ENCODE measurements around the gene BORCS6. TPM values are rescaled to one million over a fixed set of nuclear protein-coding genes. Genes with fewer than 3 reads are reported as not detected.

The BORCS6 gene
- total and polyA plus RNA-seq, 2 of the 13 experiments (the other 11 are each of a cell fraction or from before 2014, with no cell fraction given): 2.0 to 5.1 TPM

DNA sequence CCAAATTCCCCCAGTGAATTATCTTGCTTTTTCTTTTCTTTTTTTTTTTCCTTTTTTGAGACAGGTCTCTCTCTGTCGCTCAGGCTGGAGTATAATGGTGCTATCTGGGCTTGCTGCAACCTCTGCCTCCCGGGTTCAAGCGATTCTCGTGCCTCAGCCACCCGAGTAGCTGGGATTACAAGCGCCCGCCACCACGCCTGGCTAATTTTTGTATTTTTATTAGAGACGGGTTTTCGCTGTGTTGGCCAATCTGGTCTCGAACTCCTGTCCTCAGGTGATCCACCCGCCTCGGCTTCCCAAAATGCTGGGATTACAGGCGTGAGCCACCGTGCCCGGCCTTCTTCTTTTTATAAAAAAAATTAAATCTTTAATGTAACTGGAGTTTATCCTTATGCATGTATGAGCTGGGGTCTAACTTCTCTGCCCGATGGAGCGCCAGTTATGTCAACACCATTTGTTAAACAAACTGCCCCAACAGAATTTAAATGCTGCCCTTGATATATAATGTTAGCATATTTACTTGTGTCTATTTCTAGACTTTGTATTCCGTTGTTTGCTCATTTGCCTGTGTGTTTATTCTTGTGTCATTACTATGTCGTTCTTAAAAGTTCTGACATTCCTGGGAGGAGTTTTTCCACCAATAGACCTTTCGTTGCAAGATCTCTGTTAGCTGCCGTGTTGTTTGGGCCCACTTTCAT, 20.9 kb upstream of the BORCS6 start (continued):
- TF ChIP-seq, protein P1, sequence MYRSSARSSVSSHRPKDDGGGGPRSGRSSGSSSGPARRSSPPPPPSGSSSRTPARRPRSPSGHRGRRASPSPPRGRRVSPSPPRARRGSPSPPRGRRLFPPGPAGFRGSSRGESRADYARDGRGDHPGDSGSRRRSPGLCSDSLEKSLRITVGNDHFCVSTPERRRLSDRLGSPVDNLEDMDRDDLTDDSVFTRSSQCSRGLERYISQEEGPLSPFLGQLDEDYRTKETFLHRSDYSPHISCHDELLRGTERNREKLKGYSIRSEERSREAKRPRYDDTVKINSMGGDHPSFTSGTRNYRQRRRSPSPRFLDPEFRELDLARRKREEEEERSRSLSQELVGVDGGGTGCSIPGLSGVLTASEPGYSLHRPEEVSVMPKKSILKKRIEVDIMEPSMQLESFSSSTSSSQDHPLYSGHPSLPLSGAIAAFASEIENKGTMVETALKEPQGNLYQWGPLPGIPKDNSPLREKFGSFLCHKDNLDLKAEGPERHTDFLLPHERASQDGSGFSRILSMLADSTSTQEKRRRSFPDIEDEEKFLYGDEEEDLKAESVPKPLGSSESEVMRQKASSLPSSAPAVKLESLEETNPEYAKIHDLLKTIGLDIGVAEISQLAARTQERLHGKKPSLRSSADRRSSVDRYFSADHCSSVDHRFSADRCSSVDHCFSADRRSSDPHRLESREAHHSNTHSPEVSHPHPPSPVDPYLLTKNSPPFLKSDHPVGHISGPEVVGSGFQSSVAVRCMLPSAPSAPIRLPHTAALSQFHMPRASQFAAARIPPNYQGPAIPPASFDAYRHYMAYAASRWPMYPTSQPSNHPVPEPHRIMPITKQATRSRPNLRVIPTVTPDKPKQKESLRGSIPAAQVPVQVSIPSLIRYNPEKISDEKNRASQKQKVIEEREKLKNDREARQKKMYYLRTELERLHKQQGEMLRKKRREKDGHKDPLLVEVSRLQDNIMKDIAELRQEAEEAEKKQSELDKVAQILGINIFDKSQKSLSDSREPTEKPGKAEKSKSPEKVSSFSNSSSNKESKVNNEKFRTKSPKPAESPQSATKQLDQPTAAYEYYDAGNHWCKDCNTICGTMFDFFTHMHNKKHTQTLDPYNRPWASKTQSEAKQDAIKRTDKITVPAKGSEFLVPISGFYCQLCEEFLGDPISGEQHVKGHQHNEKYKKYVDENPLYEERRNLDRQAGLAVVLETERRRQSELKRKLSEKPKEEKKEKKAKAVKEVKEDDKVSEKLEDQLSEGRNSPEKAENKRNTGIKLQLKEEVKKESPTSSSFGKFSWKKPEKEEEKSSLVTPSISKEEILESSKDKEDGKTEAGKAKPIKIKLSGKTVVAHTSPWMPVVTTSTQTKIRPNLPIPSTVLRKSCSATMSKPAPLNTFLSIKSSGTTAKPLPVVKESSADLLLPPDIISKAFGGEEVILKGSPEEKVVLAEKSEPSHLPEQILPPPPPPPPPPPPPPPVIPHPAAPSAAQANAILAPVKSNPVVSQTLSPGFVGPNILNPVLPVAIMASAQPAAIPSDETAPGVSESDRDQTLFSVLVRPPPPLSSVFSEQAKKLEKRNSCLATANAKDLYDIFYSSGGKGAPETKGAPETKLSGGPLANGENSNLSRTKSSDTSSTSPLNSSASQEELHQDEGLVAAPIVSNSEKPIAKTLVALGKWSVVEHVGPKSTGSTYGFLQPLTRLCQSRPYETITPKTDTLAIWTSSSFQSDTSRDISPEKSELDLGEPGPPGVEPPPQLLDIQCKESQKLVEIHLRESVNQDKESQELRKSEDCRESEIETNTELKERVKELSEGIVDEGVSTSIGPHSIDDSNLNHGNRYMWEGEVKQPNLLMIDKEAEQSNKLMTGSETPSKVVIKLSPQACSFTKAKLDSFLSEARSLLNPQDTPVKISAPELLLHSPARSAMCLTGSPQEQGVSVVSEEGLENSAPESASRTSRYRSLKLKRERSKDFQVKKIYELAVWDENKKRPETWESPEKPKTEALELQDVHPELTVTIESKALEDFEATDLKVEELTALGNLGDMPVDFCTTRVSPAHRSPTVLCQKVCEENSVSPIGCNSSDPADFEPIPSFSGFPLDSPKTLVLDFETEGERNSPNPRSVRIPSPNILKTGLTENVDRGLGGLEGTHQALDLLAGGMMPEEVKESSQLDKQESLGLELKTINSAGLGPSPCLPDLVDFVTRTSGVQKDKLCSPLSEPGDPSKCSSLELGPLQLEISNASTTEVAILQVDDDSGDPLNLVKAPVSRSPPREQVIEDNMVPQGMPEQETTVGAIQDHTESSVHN (CRISPR knock-in tag; IDR thresholded peaks at IDR 0.05): no peak
- TF ChIP-seq SKI (IDR thresholded peaks at IDR 0.05; ENCODE audit: partially characterized antibody) (peak; percentile 75), CBX5 (CRISPR knock-in tag; IDR thresholded peaks at IDR 0.05; ENCODE audit: borderline replicate concordance) (no peak), MIXL1 (CRISPR knock-in tag; IDR thresholded peaks at IDR 0.05) (no peak), CCDC6 (CRISPR knock-in tag; IDR thresholded peaks at IDR 0.05) (no peak), ZNF20 (CRISPR knock-in tag; IDR thresholded peaks at IDR 0.05) (no peak), ZNF274 (CRISPR knock-in tag; IDR thresholded peaks at IDR 0.05) (no peak), RAD51 (IDR thresholded peaks at IDR 0.05; ENCODE audit: borderline replicate concordance) (no peak), MAFK (conservative IDR thresholded peaks at IDR 0.05 in 1 of 2, IDR thresholded peaks at IDR 0.05 in 1 of 2; ENCODE audit: low read length in 2 of 2) (no peak), MIER2 (CRISPR knock-in tag; IDR thresholded peaks at IDR 0.05) (no peak), HHEX (CRISPR knock-in tag; IDR thresholded peaks at IDR 0.05) (no peak), FOXO1 (CRISPR knock-in tag; IDR thresholded peaks at IDR 0.05) (no peak), ZNF615 (CRISPR knock-in tag; IDR thresholded peaks at IDR 0.05; ENCODE audit: borderline replicate concordance) (no peak)
- TF ChIP-seq, protein P2, sequence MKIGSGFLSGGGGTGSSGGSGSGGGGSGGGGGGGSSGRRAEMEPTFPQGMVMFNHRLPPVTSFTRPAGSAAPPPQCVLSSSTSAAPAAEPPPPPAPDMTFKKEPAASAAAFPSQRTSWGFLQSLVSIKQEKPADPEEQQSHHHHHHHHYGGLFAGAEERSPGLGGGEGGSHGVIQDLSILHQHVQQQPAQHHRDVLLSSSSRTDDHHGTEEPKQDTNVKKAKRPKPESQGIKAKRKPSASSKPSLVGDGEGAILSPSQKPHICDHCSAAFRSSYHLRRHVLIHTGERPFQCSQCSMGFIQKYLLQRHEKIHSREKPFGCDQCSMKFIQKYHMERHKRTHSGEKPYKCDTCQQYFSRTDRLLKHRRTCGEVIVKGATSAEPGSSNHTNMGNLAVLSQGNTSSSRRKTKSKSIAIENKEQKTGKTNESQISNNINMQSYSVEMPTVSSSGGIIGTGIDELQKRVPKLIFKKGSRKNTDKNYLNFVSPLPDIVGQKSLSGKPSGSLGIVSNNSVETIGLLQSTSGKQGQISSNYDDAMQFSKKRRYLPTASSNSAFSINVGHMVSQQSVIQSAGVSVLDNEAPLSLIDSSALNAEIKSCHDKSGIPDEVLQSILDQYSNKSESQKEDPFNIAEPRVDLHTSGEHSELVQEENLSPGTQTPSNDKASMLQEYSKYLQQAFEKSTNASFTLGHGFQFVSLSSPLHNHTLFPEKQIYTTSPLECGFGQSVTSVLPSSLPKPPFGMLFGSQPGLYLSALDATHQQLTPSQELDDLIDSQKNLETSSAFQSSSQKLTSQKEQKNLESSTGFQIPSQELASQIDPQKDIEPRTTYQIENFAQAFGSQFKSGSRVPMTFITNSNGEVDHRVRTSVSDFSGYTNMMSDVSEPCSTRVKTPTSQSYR (CRISPR knock-in tag; IDR thresholded peaks at IDR 0.05; ENCODE audit: borderline replicate concordance): no peak
- TF ChIP-seq, protein P3, sequence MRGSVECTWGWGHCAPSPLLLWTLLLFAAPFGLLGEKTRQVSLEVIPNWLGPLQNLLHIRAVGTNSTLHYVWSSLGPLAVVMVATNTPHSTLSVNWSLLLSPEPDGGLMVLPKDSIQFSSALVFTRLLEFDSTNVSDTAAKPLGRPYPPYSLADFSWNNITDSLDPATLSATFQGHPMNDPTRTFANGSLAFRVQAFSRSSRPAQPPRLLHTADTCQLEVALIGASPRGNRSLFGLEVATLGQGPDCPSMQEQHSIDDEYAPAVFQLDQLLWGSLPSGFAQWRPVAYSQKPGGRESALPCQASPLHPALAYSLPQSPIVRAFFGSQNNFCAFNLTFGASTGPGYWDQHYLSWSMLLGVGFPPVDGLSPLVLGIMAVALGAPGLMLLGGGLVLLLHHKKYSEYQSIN (CRISPR knock-in tag; IDR thresholded peaks at IDR 0.05; ENCODE audit: borderline replicate concordance): no peak
- TF ChIP-seq, protein P4, sequence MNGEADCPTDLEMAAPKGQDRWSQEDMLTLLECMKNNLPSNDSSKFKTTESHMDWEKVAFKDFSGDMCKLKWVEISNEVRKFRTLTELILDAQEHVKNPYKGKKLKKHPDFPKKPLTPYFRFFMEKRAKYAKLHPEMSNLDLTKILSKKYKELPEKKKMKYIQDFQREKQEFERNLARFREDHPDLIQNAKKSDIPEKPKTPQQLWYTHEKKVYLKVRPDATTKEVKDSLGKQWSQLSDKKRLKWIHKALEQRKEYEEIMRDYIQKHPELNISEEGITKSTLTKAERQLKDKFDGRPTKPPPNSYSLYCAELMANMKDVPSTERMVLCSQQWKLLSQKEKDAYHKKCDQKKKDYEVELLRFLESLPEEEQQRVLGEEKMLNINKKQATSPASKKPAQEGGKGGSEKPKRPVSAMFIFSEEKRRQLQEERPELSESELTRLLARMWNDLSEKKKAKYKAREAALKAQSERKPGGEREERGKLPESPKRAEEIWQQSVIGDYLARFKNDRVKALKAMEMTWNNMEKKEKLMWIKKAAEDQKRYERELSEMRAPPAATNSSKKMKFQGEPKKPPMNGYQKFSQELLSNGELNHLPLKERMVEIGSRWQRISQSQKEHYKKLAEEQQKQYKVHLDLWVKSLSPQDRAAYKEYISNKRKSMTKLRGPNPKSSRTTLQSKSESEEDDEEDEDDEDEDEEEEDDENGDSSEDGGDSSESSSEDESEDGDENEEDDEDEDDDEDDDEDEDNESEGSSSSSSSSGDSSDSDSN (CRISPR knock-in tag; IDR thresholded peaks at IDR 0.05): no peak

All from HepG2 (cell line).